ENCODE measurements around the gene BMPR1B.

DNA sequence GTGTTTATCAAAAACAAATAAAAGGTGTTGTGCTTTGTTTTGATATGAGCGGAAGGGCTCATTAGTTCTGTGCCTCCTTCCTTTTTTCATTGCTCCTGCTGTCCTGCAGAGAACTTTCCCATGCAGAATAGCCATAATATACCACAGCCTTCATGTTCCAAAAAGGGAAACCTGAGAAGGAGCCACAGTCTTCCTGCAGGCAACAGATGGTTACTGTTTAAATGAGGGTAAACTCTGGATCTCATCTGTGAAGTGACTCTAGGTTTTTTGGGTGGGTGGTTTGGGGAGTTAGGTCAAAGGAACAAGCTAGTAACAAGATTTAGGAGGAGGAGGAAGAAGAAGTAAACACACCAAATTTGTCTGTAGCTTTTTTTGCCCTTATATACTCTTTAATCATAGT is 131.8 kb downstream of the BMPR1B start:
- TF ChIP-seq, protein P1, sequence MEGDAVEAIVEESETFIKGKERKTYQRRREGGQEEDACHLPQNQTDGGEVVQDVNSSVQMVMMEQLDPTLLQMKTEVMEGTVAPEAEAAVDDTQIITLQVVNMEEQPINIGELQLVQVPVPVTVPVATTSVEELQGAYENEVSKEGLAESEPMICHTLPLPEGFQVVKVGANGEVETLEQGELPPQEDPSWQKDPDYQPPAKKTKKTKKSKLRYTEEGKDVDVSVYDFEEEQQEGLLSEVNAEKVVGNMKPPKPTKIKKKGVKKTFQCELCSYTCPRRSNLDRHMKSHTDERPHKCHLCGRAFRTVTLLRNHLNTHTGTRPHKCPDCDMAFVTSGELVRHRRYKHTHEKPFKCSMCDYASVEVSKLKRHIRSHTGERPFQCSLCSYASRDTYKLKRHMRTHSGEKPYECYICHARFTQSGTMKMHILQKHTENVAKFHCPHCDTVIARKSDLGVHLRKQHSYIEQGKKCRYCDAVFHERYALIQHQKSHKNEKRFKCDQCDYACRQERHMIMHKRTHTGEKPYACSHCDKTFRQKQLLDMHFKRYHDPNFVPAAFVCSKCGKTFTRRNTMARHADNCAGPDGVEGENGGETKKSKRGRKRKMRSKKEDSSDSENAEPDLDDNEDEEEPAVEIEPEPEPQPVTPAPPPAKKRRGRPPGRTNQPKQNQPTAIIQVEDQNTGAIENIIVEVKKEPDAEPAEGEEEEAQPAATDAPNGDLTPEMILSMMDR (IDR thresholded peaks at IDR 0.05) = no peak
- TF ChIP-seq POLR2A (IDR thresholded peaks at IDR 0.05) = no peak
- no peak for TF ChIP-seq POLR2AphosphoS5 (IDR thresholded peaks at IDR 0.05)
